A549 (cell line): Measurements from ENCODE around the gene TCF4. TPM values are rescaled to one million over a fixed set of nuclear protein-coding genes. Genes with fewer than 3 reads are reported as not detected.

Source experiments
- ATAC-seq, 2 experiments: fragments of 200-7000 bp in 1 of 2; fragments of >200 bp in 1 of 2; cut with Nextera tagmentation in 1 of 2; cut with Tn5 transposase in 1 of 2; 3 replicates each; pipeline versions ENCODE4 v1.8.0 to v1.9.1; 2018 to 2020; ENCODE audit warnings: mild to moderate bottlenecking in 1 of 2, moderate library complexity in 1 of 2
- CTCF ChIA-PET: fragments of 300-600 bp; sonication (Branson Sonifier 250); formaldehyde crosslinking; extraction: SDS; loops from one replicate; lab custom pipeline; 2021; ENCODE audit warnings: antibody characterized with exemption, inconsistent platforms; lab: Yijun Ruan, JAX
- POLR2A ChIA-PET: fragments of 350-600 bp; formaldehyde crosslinking; extraction: SDS; loops from one replicate; lab custom pipeline; 2021; ENCODE audit warnings: antibody characterized with exemption, inconsistent platforms; lab: Yijun Ruan, JAX
- DNase-seq, 2 experiments: peaks; one replicate each; pipeline versions ENCODE4 v3.0.0 to v3.0.0-alpha.2; 2011 to 2016; ENCODE audit warnings: low read depth in 1 of 2, low spot score in 1 of 2
- FAIRE-seq: peaks from 2 replicates; lab custom pipeline; 2011; peaks lifted over from hg19 to GRCh38; lab: Jason Lieb, UNC
- H3K27ac ChIP-seq, 2 experiments: fragments of >200 bp; sonication (Bioruptor Twin); formaldehyde crosslinking; 3 replicates each; pipeline ENCODE4 v1.5.1; 2016 to 2017
- H3K4me1 ChIP-seq: fragments of >200 bp; sonication (Bioruptor Twin); formaldehyde crosslinking; 3 replicates; pipeline ENCODE4 v1.6.1; 2016
- H3K4me2 ChIP-seq: fragments of >200 bp; sonication (Bioruptor Twin); formaldehyde crosslinking; 3 replicates; pipeline ENCODE4 v1.6.1; 2016
- H3K4me3 ChIP-seq: fragments of >200 bp; sonication (Bioruptor Twin); formaldehyde crosslinking; 3 replicates; pipeline ENCODE4 v1.5.1; 2016
- H3K9me3 ChIP-seq: fragments of >200 bp; sonication (Bioruptor Twin); formaldehyde crosslinking; 3 replicates; pipeline ENCODE4 v1.6.1; 2016
- ATOH8 ChIP-seq: fragments of 250-450 bp; sonication (Bioruptor Pico); IDR thresholded peaks from 2 replicates; pipeline ENCODE4 v1.5.0; 2020; ENCODE audit warnings: low read depth, mild to moderate bottlenecking, moderate library complexity
- CBX2 ChIP-seq: fragments of 200-600 bp; sonication (generic); IDR thresholded peaks from 2 replicates; pipeline ENCODE4 v1.6.1; 2016; ENCODE audit warnings: low read depth, mild to moderate bottlenecking, borderline replicate concordance
- CEBPB ChIP-seq, 2 experiments: fragments of >200 bp in 1 of 2; sonication (Bioruptor Twin) in 1 of 2; formaldehyde crosslinking in 1 of 2; IDR thresholded peaks; 2 replicates each; pipeline ENCODE4 v1.6.1; 2012 to 2016
- CHD2 ChIP-seq: fragments of 150-350 bp; IDR thresholded peaks from 2 replicates; pipeline ENCODE4 v1.6.1; 2014; ENCODE audit warnings: low read length; ENCODE audit not compliant: partially characterized antibody
- E2F6 ChIP-seq: IDR thresholded peaks from 2 replicates; pipeline ENCODE4 v1.6.1; 2012; ENCODE audit warnings: low read depth, borderline replicate concordance
- EP300 ChIP-seq, 2 experiments: fragments of >200 bp; sonication (Bioruptor Twin); formaldehyde crosslinking; IDR thresholded peaks; 2 replicates in 1 of 2; 3 replicates in 1 of 2; pipeline ENCODE4 v1.6.1; 2016 to 2017
- ESRRA ChIP-seq: fragments of 150-350 bp; IDR thresholded peaks from 2 replicates; pipeline ENCODE4 v1.6.1; 2014; ENCODE audit warnings: mild to moderate bottlenecking, low read length, borderline replicate concordance
- HDAC2 ChIP-seq: fragments of 200-600 bp; sonication (generic); IDR thresholded peaks from 2 replicates; pipeline ENCODE4 v1.6.1; 2016
- HEYL ChIP-seq: fragments of 250-450 bp; sonication (Bioruptor Pico); IDR thresholded peaks from 2 replicates; pipeline ENCODE4 v1.8.0; 2021; ENCODE audit warnings: mild to moderate bottlenecking, moderate library complexity
- HOXB13 ChIP-seq: fragments of 250-450 bp; sonication (Bioruptor Pico); IDR thresholded peaks from 2 replicates; pipeline ENCODE4 v1.5.0; 2020; ENCODE audit warnings: low read depth, mild to moderate bottlenecking, moderate library complexity
- HOXB5 ChIP-seq: fragments of 250-450 bp; sonication (Bioruptor Pico); IDR thresholded peaks from 2 replicates; pipeline ENCODE4 v1.5.0; 2020; ENCODE audit warnings: mild to moderate bottlenecking, moderate library complexity
- JUN ChIP-seq, 2 experiments: fragments of >200 bp; sonication (Bioruptor Twin); formaldehyde crosslinking; IDR thresholded peaks; 2 replicates in 1 of 2; 3 replicates in 1 of 2; pipeline ENCODE4 v1.6.1; 2016 to 2017
- JUNB ChIP-seq: fragments of >200 bp; sonication (Bioruptor Twin); formaldehyde crosslinking; IDR thresholded peaks from 2 replicates; pipeline ENCODE4 v1.6.1; 2016
- KDM5A ChIP-seq: fragments of 200-600 bp; sonication (generic); IDR thresholded peaks from 2 replicates; pipeline ENCODE4 v1.6.1; 2016; ENCODE audit warnings: antibody characterized with exemption, mild to moderate bottlenecking
- MAFK ChIP-seq: fragments of 450-650 bp; IDR thresholded peaks from 2 replicates; pipeline ENCODE4 v1.6.1; 2014; ENCODE audit not compliant: partially characterized antibody
- MAZ ChIP-seq: fragments of 150-350 bp; IDR thresholded peaks from 2 replicates; pipeline ENCODE4 v1.6.1; 2014; ENCODE audit warnings: antibody characterized with exemption, low read depth, low read length, borderline replicate concordance
- MYC ChIP-seq: IDR thresholded peaks from 2 replicates; pipeline ENCODE4 v1.6.1; 2012; ENCODE audit warnings: mild to moderate bottlenecking, inconsistent platforms, low read length, improper control_type of control experiment, borderline replicate concordance
- NFE2L2 ChIP-seq: fragments of 150-350 bp; conservative IDR thresholded peaks from 2 replicates; pipeline ENCODE4 v1.6.1; 2014; ENCODE audit warnings: low read length
- NPAS2 ChIP-seq: fragments of 250-450 bp; sonication (Bioruptor Pico); IDR thresholded peaks from 2 replicates; pipeline ENCODE4 v1.8.0; 2022; ENCODE audit warnings: mild to moderate bottlenecking, moderate library complexity, borderline replicate concordance
- NR3C1 ChIP-seq: fragments of >200 bp; sonication (Bioruptor Twin); formaldehyde crosslinking; IDR thresholded peaks from 3 replicates; pipeline ENCODE4 v1.6.1; 2017
- POLR2A ChIP-seq: IDR thresholded peaks from 2 replicates; pipeline ENCODE4 v1.6.1; 2012; ENCODE audit warnings: mild to moderate bottlenecking, low read length
- RCOR1 ChIP-seq: fragments of 150-350 bp; IDR thresholded peaks from 2 replicates; pipeline ENCODE4 v1.6.1; 2014; ENCODE audit warnings: antibody characterized with exemption, low read length, low read depth
- RFX5 ChIP-seq: fragments of 450-650 bp; IDR thresholded peaks from 2 replicates; pipeline ENCODE4 v1.7.1; 2014; ENCODE audit warnings: antibody characterized with exemption, mild to moderate bottlenecking, moderate library complexity
- SMC3 ChIP-seq: fragments of >200 bp; sonication (Bioruptor Twin); formaldehyde crosslinking; IDR thresholded peaks from 3 replicates; pipeline ENCODE4 v1.6.1; 2018; ENCODE audit warnings: inconsistent platforms
- ZFP36 ChIP-seq: fragments of 450-650 bp; IDR thresholded peaks from 2 replicates; pipeline ENCODE4 v1.6.1; 2014; ENCODE audit warnings: borderline replicate concordance; ENCODE audit not compliant: partially characterized antibody
- WGBS: methylation state at CpG from one replicate; pipeline ENCODE4 v1.1.6; 2017; ENCODE audit errors: missing lambda C conversion rate; 5-methylcytosine and 5-hydroxymethylcytosine counted together
- polyA plus RNA-seq, 4 experiments: library from polyadenylated mRNA; depleted of rRNA in 3 of 4; stranded (reverse); fragments of >200 nt; fragmentation: RNase III in 1 of 4; extraction: RNeasy Plus Mini Kit Qiagen cat#74134 plus additional on column Dnase treatment in 1 of 4; gene quantifications; 2 replicates in 3 of 4; 3 replicates in 1 of 4; pipeline ENCODE4 v1.2.3, GENCODE V29; 2011 to 2017
- TF ChIP-seq, protein P1 (sequence below): fragments of >200 bp; sonication (Bioruptor Twin); formaldehyde crosslinking; IDR thresholded peaks from 3 replicates; pipeline ENCODE4 v1.5.1; 2016
- TF ChIP-seq, protein P2 (sequence below): IDR thresholded peaks from 2 replicates; pipeline ENCODE4 v1.6.1; 2012
- TF ChIP-seq, protein P3 (sequence below): IDR thresholded peaks from 2 replicates; pipeline ENCODE4 v1.6.1; 2012
- TF ChIP-seq, protein P4 (sequence below): fragments of >200 bp; sonication (Bioruptor Twin); formaldehyde crosslinking; IDR thresholded peaks from 2 replicates; pipeline ENCODE4 v1.6.1; 2016

The TCF4 gene
- polyA plus RNA-seq, 2 of the 4 experiments (the other 2 are of a cell fraction), result 3.0 to 4.0 TPM

DNA sequence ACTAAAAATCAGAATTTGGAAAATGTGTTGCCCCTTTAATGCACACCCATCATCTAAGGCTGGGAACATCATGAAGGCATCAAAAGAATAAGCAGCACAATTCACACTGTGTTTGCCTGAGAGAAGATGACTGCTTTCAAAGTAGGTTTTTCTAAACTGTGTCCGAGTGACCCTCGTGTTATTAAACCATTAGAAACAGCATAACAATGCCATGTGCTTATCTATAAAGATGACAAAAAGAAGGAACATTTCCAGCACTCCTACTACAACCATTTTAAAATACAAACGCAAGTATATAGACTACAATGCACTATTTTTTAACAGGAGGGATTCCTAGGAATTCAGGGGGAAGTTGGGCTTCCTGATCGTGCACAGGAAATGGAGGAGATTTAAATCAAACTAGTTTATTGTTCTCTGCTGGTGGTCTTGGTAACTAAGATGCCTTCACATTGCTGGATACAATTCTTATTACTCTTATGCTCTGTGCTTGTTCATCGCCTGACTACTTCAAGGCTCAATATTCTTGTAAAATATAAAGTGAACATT is 322.8 kb downstream of the TCF4 start (continued):
- TF ChIP-seq RFX5, result no peak
- no peak for TF ChIP-seq CBX2
- TF ChIP-seq MAFK, result no peak
- TF ChIP-seq, protein P1, sequence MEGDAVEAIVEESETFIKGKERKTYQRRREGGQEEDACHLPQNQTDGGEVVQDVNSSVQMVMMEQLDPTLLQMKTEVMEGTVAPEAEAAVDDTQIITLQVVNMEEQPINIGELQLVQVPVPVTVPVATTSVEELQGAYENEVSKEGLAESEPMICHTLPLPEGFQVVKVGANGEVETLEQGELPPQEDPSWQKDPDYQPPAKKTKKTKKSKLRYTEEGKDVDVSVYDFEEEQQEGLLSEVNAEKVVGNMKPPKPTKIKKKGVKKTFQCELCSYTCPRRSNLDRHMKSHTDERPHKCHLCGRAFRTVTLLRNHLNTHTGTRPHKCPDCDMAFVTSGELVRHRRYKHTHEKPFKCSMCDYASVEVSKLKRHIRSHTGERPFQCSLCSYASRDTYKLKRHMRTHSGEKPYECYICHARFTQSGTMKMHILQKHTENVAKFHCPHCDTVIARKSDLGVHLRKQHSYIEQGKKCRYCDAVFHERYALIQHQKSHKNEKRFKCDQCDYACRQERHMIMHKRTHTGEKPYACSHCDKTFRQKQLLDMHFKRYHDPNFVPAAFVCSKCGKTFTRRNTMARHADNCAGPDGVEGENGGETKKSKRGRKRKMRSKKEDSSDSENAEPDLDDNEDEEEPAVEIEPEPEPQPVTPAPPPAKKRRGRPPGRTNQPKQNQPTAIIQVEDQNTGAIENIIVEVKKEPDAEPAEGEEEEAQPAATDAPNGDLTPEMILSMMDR, result no peak

- DNase-seq (no peak), ATAC-seq (no peak), FAIRE-seq (no peak)
- H3K4me1 ChIP-seq, result no peaks in the 10 kb centered on the region
- H3K4me2 ChIP-seq, result no peak overlapping the region
- ChIA-PET POLR2A (no interaction called here), CTCF (interaction anchor here (1.3 kb wide), 1 partner anchor 12 kb away, joined by 3 read pairs; no protein-coding TSS in a partner anchor)
- H3K4me3 ChIP-seq, result no peak overlapping the region
- TF ChIP-seq RCOR1, result no peak
- TF ChIP-seq HEYL (CRISPR knock-in tag), result no peak
- TF ChIP-seq JUN (IDR thresholded peaks at IDR 0.05), result no peak
- no peak for TF ChIP-seq NPAS2 (CRISPR knock-in tag)
- no peak for TF ChIP-seq CHD2
- TF ChIP-seq, protein P2, sequence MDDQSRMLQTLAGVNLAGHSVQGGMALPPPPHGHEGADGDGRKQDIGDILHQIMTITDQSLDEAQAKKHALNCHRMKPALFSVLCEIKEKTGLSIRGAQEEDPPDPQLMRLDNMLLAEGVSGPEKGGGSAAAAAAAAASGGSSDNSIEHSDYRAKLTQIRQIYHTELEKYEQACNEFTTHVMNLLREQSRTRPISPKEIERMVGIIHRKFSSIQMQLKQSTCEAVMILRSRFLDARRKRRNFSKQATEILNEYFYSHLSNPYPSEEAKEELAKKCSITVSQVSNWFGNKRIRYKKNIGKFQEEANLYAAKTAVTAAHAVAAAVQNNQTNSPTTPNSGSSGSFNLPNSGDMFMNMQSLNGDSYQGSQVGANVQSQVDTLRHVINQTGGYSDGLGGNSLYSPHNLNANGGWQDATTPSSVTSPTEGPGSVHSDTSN, result no peak
- TF ChIP-seq HOXB5 (CRISPR knock-in tag), result no peak
- TF ChIP-seq JUNB, result no peak
- no peak for TF ChIP-seq CBX2
- TF ChIP-seq HOXB13, result no peak
- TF ChIP-seq, protein P3, sequence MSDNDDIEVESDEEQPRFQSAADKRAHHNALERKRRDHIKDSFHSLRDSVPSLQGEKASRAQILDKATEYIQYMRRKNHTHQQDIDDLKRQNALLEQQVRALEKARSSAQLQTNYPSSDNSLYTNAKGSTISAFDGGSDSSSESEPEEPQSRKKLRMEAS, result no peak
- TF ChIP-seq, protein P4, sequence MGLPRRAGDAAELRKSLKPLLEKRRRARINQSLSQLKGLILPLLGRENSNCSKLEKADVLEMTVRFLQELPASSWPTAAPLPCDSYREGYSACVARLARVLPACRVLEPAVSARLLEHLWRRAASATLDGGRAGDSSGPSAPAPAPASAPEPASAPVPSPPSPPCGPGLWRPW, result no peak
- no peak for TF ChIP-seq MAZ
- TF ChIP-seq MYC, result no peak
- no peak for TF ChIP-seq NR3C1
- TF ChIP-seq NFE2L2, result no peak
- 84% methylated on average over 3 of the region's 3 CpGs for WGBS
- no peaks in the 10 kb centered on the region for H3K9me3 ChIP-seq
- H3K27ac ChIP-seq, result no peak overlapping the region
Observed at GRCh38 chr18:55264108-55264507, 323.9 kb downstream of the TCF4 start.

DNA sequence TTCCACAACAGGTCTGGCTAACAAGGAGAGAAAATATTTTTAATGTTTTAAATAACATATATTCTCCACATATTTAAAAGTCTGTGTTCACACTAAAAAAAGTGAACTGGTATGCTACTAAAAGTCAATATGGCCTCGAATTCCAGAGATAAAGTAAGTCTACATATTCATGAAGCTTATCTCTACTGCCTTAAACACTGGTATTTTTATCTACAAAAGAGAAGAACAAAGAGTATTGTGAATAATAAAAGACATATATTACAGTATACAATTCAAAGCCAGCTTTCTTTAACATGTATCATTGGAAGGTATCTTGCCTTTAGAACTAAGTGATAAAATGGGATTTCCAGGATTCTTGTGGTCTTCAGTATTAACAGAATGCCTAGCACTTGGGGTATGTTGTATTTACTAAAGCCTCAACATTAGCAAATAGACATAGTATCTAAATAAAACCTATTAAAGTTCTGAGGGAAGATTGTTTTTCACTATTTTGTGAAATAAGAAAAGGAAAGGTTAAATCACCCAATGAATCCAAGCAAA is 325.9 kb downstream of the TCF4 start:
- CTCF ChIA-PET, result interaction anchor here (3.1 kb wide), 1 partner anchor 28 kb away, joined by 17 read pairs; no protein-coding TSS in a partner anchor
- no peak for ATAC-seq
- Histone ChIP-seq H3K9me3 (no peaks in the 10 kb centered on the region), H3K27ac (no peak overlapping the region), H3K4me3 (no peak overlapping the region), H3K4me2 (no peak overlapping the region), H3K4me1 (peaks cover 3% of the 10 kb centered on the region; the same call in 2 of the 3 replicates)
- POLR2A ChIA-PET, result no interaction called here
- no peak for DNase-seq
- 19% methylated on average over 1 of the region's 1 CpG for WGBS
- no peak for FAIRE-seq
- TF ChIP-seq SMC3, result no peak
- no peak for TF ChIP-seq ZFP36
- TF ChIP-seq RFX5, result no peak
- TF ChIP-seq ATOH8, result no peak
- TF ChIP-seq, protein P1, result no peak
- no peak for TF ChIP-seq CEBPB (IDR thresholded peaks at IDR 0.05)
- no peak for TF ChIP-seq HDAC2
- no peak for TF ChIP-seq KDM5A
- no peak for TF ChIP-seq POLR2A
- TF ChIP-seq E2F6, result no peak
- no peak for TF ChIP-seq EP300 (IDR thresholded peaks at IDR 0.05)
- no peak for TF ChIP-seq ESRRA
